Loucy (cell line): ENCODE data around the gene ZNF474.

Source experiments
- CTCF ChIP-seq: fragments of 200-600 bp; sonication (generic); conservative IDR thresholded peaks from 2 replicates; pipeline ENCODE4 v1.5.1; 2014; ENCODE audit warnings: mild to moderate bottlenecking, antibody characterized with exemption, low read length
- EZH2phosphoT487 ChIP-seq: fragments of 200-600 bp; IDR thresholded peaks from 2 replicates; pipeline ENCODE4 v1.6.1; 2018; ENCODE audit warnings: antibody characterized with exemption, mild to moderate bottlenecking, moderate library complexity, borderline replicate concordance

GRCh38 chr5:122181863-122182262 is 52.5 kb downstream of the ZNF474 start:
- TF ChIP-seq CTCF = no peak
- TF ChIP-seq EZH2phosphoT487 = no peak
